ENCODE results near the gene CNKSR3.

CNKSR3 gene

GRCh38 chr6:154479351-154479769 lies 31.1 kb downstream of the CNKSR3 start:
- no peak for DNase-seq (ENCODE audit: low read depth in 2 of 2)

- no peak for DNase-seq (ENCODE audit: low read depth in 2 of 2)
Measured at GRCh38 chr6:154478701-154479060, 31.8 kb downstream of the CNKSR3 start.

- DNase-seq (ENCODE audit: low read depth in 2 of 2), result no peak
Measured at GRCh38 chr6:154478021-154478700, 32.3 kb downstream of the CNKSR3 start.

GRCh38 chr6:154476494-154476893 lies 34.0 kb downstream of the CNKSR3 start:
- no peak for DNase-seq (ENCODE audit: low read depth in 2 of 2)

- DNase-seq (ENCODE audit: low read depth in 2 of 2), result no peak
Measured at GRCh38 chr6:154474648-154475428, 35.6 kb downstream of the CNKSR3 start.

- no peak for DNase-seq (ENCODE audit: low read depth in 2 of 2)
Measured at GRCh38 chr6:154473324-154473723, 37.2 kb downstream of the CNKSR3 start.

GRCh38 chr6:154471609-154472362 lies 38.7 kb downstream of the CNKSR3 start:
- no peak for DNase-seq (ENCODE audit: low read depth in 2 of 2)

- DNase-seq (ENCODE audit: low read depth in 2 of 2), result no peak
Measured at GRCh38 chr6:154469306-154469935, 41.1 kb downstream of the CNKSR3 start.

- DNase-seq (ENCODE audit: low read depth in 2 of 2), result no peak
Measured at GRCh38 chr6:154468760-154469159, 41.7 kb downstream of the CNKSR3 start.

GRCh38 chr6:154466971-154467679 lies 43.4 kb downstream of the CNKSR3 start:
- no peak for DNase-seq (ENCODE audit: low read depth in 2 of 2)

GRCh38 chr6:154466139-154466538 lies 44.3 kb downstream of the CNKSR3 start:
- no peak for DNase-seq (ENCODE audit: low read depth in 2 of 2)

- no peak for DNase-seq (ENCODE audit: low read depth in 2 of 2)
Measured at GRCh38 chr6:154463573-154464419, 46.7 kb downstream of the CNKSR3 start.

- no peak for DNase-seq (ENCODE audit: low read depth in 2 of 2)
Measured at GRCh38 chr6:154462425-154462824, 48.1 kb downstream of the CNKSR3 start.

GRCh38 chr6:154461348-154461747 lies 49.1 kb downstream of the CNKSR3 start:
- no peak for DNase-seq (ENCODE audit: low read depth in 2 of 2)

- no peak for DNase-seq (ENCODE audit: low read depth in 2 of 2)
Measured at GRCh38 chr6:154460306-154461071, 50.0 kb downstream of the CNKSR3 start.

GRCh38 chr6:154459513-154459912 lies 51.0 kb downstream of the CNKSR3 start:
- DNase-seq (ENCODE audit: low read depth in 2 of 2), result no peak

- no peak for DNase-seq (ENCODE audit: low read depth in 2 of 2)
Measured at GRCh38 chr6:154458565-154459470, 51.7 kb downstream of the CNKSR3 start.

- DNase-seq (ENCODE audit: low read depth in 2 of 2), result no peak
Measured at GRCh38 chr6:154457881-154458284, 52.6 kb downstream of the CNKSR3 start.
